Astrocyte of the hippocampus (primary cell): ENCODE results near the gene TMUB1.
A peak's percentile ranks its signal among the peaks of the same experiment; 100 is the strongest.

ENCODE experiments used
- DNase-seq: peaks from one replicate; pipeline ENCODE4 v3.0.0; 2011; ENCODE audit warnings: low read depth, low spot score

The TMUB1 gene

DNA sequence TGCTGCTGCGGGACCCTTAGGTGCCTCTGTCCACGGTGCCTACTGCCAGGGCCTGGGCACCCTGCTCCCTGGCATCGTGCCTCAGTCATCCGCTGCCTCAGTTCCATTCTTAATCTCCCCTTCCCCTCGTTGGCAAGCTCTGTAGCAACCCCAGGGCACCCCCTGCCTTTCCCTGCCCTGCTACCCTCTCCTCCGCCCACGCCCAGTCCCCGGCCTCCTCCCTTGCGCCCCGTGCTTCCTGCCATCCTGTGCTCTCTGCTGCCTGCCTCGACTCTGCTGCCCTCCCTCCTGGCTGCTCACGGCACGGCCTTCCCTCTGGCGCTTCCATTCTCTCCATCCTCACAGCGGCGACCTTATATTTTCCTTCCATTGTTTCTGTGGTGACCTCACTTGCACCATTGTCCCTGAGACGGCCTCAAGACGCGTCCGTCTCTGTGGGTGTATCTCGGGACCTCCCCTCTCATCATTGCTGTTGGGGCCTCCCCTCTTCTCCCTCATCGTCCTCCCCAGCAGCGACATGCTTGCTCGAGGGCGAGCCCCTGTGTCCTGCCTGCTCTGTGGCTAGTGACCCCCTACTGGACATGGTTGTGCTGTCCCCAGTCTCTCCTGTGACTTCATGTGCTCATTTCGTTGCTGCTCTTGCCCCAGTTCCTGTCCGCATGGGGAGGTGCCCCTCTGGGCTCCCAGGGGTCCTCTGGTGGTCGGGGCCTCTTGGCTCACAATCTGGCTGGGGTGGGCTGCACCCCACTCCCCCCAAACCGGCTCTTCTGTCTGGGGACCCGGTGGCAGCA, 38.3 kb upstream of the TMUB1 start:
- no peak for DNase-seq

GRCh38 chr7:151120896-151121295, 37.6 kb upstream of the TMUB1 start:
- DNase-seq = no peak

DNA sequence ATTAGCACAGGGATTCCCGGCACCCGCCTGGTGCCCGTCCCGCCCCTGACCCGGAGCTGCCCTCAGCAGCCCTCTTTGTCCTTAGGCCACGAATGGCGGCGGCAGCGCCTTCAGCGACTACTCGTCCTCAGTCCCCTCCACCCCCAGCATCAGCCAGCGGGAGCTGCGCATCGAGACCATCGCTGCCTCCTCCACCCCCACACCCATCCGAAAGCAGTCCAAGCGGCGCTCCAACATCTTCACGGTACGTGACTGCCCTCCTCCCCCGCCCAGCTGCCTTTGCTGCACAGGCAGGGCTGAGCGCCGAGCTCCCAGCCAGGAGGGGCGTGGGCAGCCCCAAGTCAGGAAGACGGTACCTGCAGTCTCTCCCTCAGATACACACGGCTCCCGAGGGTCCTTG, 36.6 kb upstream of the TMUB1 start:
- DNase-seq = no peak

GRCh38 chr7:151119055-151119415, 35.7 kb upstream of the TMUB1 start:
- DNase-seq = no peak

- no peak for DNase-seq
These were observed 35.1 kb upstream of the TMUB1 start for GRCh38 chr7:151118108-151119054.

DNA sequence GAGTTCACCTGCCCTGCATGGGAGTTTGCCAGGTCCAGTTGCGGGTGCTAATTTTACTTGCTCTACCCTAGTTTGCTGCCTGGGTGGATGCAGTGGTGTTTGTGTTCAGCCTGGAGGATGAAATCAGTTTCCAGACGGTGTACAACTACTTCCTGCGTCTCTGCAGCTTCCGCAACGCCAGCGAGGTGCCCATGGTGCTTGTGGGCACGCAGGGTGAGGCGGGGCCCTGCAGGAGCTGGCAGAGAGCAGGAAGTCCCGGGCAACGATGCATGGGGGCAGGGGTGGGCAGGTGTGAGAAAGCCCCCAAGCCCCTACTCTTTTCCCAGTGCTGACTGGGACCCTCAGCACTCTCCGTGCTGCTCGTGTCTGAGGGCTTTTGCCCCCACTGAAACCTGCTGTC, 34.3 kb upstream of the TMUB1 start:
- no peak for DNase-seq

- DNase-seq = no peak
These were observed 33.5 kb upstream of the TMUB1 start for GRCh38 chr7:151116603-151117440.

GRCh38 chr7:151115836-151116418, 32.6 kb upstream of the TMUB1 start:
- DNase-seq = peak; percentile 41

GRCh38 chr7:151115121-151115835, 32.0 kb upstream of the TMUB1 start:
- peak; percentile 70 for DNase-seq

DNA sequence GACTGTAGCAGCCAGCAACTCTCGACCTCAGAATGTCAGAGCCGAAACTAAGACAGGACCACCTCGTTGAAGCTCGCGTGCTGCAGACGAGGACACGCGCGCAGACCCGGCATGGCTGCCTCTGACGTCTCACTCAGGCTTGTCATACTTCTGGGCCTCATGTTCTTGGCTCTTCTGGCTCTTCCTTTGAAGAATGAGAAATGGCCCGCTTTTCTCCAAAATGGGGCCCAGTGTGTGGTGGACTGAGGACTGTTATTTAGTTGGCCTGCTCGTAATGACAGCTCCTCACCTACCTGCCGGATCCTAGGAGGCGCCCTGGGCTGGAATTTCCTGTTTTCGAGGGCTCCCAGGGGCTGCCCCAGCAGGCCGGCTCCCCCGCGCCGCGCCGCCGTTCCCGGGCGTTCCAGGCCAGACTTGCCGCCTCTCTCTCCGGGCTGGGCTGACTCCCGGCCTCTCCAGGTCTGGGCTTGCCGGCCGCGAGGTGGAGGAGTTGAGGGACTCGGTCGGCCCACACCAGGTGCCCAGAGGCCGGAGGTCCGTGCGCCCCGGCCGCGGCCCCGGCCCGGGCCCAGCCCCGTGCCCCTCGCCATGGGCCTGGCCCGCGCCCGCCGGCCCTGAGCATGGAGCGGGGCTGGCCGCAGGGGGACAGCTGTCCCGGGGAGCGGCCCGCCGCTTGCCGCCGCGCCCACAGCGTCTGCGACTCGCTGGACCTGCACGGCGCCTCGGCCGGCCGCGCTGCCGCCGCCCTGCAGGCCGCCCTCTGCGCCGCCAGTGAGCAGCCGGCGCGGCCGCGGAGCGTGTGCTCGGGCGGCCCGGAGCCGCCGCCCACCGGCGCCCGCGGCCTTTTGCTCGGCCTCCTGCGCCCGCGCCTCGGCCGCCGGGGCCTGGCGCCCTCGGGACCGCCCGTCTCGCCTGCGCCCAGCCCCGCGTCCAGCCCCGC, 31.1 kb upstream of the TMUB1 start:
- peak; percentile 59 for DNase-seq

GRCh38 chr7:151113344-151114150, 30.3 kb upstream of the TMUB1 start:
- peak; percentile 95 for DNase-seq

- peak; percentile 90 for DNase-seq
These were observed 27.8 kb upstream of the TMUB1 start for GRCh38 chr7:151110941-151111645.

DNA sequence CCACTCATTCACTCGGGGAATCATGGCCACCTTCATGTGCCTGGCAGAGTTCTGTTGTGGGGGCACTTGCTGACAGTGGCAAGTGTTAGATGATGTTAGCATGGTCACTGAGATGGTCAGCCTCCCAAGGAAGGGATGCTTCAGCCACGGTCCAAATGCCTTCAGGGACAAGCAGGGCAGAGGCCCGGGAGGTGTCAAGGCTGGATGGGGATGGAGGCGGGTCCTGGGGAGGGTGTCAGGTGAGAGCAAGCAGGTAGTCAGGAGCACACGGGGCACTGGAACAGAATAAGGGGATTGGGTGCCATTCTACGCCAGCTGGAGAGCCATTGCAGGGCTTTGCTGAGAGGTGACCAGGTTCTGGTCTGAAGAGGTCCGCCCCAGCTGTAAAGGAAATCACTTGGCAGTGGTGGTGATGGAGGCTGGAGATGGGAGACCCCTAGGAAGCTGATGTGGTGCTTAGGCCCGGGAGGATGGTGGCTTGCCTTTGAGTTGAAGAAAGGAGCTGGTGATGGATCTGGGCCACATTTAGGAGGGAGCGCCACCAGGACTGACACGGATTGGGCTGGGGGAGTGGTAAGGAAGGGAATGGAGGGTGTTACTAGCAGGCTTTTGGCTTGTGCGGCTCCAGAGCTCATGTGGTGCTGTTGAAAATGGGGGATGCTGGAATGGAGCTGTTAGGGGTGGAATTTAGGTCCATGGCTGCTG, 27.1 kb upstream of the TMUB1 start:
- DNase-seq = no peak

DNA sequence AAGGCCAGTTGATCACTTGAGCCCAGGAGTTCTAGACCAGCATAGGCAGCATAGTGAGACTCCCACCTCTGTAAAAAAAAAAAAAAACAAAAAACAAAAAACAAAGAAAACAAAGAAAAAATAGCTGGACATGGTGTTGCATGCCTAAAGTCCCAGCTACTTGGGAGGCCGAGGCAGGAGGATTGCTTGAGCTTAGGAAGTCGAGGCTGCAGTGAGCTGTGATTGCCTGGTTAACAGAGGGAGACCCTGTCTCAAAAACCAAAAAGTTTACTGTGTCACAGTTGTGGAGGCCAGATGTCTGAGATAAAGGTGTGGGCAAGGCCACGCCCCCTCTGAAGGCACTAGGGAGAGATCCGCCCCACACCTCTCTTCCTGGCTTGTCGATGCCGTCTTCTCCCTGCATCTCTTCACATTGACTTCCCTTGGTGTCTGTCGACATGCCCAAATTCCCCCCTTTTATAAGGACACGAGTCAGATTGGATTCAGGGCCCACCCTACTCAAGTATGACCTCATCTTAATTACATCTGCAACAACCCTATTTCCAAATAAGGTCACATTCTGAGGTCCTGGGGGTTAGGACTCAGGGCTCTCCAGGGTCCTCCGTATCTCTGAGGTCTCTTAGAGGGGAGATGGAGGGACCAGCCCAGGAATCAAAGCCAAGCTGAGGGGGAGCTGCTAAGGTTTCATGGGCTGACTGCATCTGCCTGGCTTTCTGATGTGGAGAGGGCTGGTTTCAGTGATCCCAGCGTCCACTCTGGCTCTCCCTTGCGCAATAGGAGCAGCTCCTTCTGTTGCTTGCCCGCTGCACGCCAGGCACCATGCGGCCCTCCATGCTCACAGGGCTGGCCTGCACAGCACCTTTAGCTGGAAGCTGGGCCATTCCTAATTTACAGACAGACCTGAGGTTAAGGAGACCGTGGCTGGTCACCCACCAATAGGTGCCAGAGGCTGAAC, 26.1 kb upstream of the TMUB1 start:
- no peak for DNase-seq

- DNase-seq = no peak
These were observed 24.6 kb upstream of the TMUB1 start for GRCh38 chr7:151107882-151108281.
